Neural progenitor cell (in vitro differentiated cells): ENCODE data around the gene LRP1B. TPM values are rescaled to one million over a fixed set of nuclear protein-coding genes. Genes with fewer than 3 reads are reported as not detected.

Experiments
- DNase-seq: peaks from one replicate; pipeline ENCODE4 v3.0.0-alpha.2; 2016; ENCODE audit warnings: low spot score
- H2AFZ ChIP-seq: fragments of 200-600 bp; sonication (generic); replicated peaks from 2 replicates; pipeline ENCODE4 v1.6.1; 2016; ENCODE audit warnings: antibody characterized with exemption
- H3F3A ChIP-seq: fragments of 200-600 bp; sonication (generic); 2 replicates; pipeline ENCODE4 v1.6.1; 2016; ENCODE audit warnings: antibody characterized with exemption, low read depth
- H3K27ac ChIP-seq: fragments of 200-600 bp; sonication (generic); 2 replicates; pipeline ENCODE4 v1.5.1; 2016; ENCODE audit warnings: mild to moderate bottlenecking
- H3K27me3 ChIP-seq: fragments of 200-600 bp; sonication (generic); 2 replicates; pipeline ENCODE4 v1.6.1; 2016; ENCODE audit warnings: mild to moderate bottlenecking, moderate library complexity
- H3K36me3 ChIP-seq: fragments of 200-600 bp; sonication (generic); 2 replicates; pipeline ENCODE4 v1.5.1; 2016
- H3K4me1 ChIP-seq: fragments of 200-600 bp; sonication (generic); 2 replicates; pipeline ENCODE4 v1.6.1; 2016; ENCODE audit warnings: mixed run types
- H3K4me2 ChIP-seq: fragments of 200-600 bp; sonication (generic); 2 replicates; pipeline ENCODE4 v1.6.1; 2016
- H3K4me3 ChIP-seq: fragments of 200-600 bp; sonication (generic); 2 replicates; pipeline ENCODE4 v1.5.1; 2016
- H3K79me2 ChIP-seq: fragments of 200-600 bp; sonication (generic); 2 replicates; pipeline ENCODE4 v1.6.1; 2016; ENCODE audit warnings: low read depth
- H3K9ac ChIP-seq: fragments of 200-600 bp; sonication (generic); 2 replicates; pipeline ENCODE4 v1.6.1; 2016
- H3K9me3 ChIP-seq: fragments of 200-600 bp; sonication (generic); 2 replicates; pipeline ENCODE4 v1.5.1; 2016; ENCODE audit warnings: low read depth
- H4K20me1 ChIP-seq: fragments of 200-600 bp; sonication (generic); 2 replicates; pipeline ENCODE4 v1.6.1; 2016; ENCODE audit warnings: low read depth
- H3K27ac Mint-ChIP-seq: 3 replicates; pipeline ENCODE4 v1.8.0; 2021; ENCODE audit warnings: mixed read lengths
- H3K27me3 Mint-ChIP-seq: 2 replicates; pipeline ENCODE4 v1.8.0; 2022; ENCODE audit warnings: low read depth, mild to moderate bottlenecking, inconsistent platforms, moderate library complexity, mixed read lengths; ENCODE audit not compliant: insufficient read depth
- H3K36me3 Mint-ChIP-seq: 3 replicates; pipeline ENCODE4 v1.8.0; 2021; ENCODE audit warnings: mixed read lengths
- H3K4me1 Mint-ChIP-seq: 3 replicates; pipeline ENCODE4 v1.8.0; 2021; ENCODE audit warnings: mixed read lengths
- H3K4me3 Mint-ChIP-seq: 3 replicates; pipeline ENCODE4 v1.8.0; 2021; ENCODE audit warnings: mild to moderate bottlenecking, moderate library complexity, mixed read lengths
- H3K9me3 Mint-ChIP-seq: 3 replicates; pipeline ENCODE4 v1.8.0; 2020; ENCODE audit warnings: mixed read lengths
- EZH2 ChIP-seq: fragments of 200-600 bp; sonication (generic); IDR thresholded peaks from 2 replicates; pipeline ENCODE4 v1.6.1; 2017; ENCODE audit warnings: antibody characterized with exemption, mild to moderate bottlenecking, moderate library complexity
- EZH2phosphoT487 ChIP-seq: fragments of 200-600 bp; sonication (generic); IDR thresholded peaks from 2 replicates; pipeline ENCODE4 v1.6.1; 2017; ENCODE audit warnings: antibody characterized with exemption
- total RNA-seq: library from RNA; depleted of rRNA; stranded (reverse); fragments of >200 nt; gene quantifications from 2 replicates; pipeline ENCODE4 v1.2.3, GENCODE V29; 2015; ENCODE audit warnings: low replicate concordance
- TF ChIP-seq, protein P1 (sequence below): fragments of 200-600 bp; sonication (generic); IDR thresholded peaks from 2 replicates; pipeline ENCODE4 v1.5.1; 2017; ENCODE audit warnings: antibody characterized with exemption, mild to moderate bottlenecking

The LRP1B gene
- total RNA-seq, 1 donor from 2014 or later: not detected

DNA sequence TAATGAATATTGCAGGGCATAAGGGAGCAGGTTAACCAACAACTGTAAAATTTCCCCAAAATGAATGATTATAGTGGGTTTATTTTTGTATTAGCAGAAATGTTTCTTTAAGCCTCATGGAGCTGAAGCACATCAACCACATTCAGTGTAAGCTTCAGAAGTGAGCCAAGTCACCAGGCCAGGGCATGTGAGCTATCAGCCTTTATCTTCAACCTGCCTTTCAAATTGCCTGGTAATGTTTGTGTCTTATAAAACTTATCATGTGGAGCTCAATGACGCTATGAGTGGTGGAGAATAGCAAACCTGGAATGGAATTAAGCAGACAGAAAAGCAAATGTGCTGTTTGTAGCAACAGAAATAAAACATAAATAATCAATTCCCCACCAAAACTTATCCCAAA is 1068.4 kb downstream of the LRP1B start:
- Histone ChIP-seq H3K4me1 (no peaks in the 10 kb centered on the region), H3F3A (no peaks in the 10 kb centered on the region), H4K20me1 (no peaks in the 10 kb centered on the region), H3K4me2 (no peak overlapping the region), H3K79me2 (no peaks in the 10 kb centered on the region), H3K9ac (no peak overlapping the region), H3K27me3 (no peaks in the 10 kb centered on the region), H3K4me3 (no peak overlapping the region), H3K36me3 (no peaks in the 10 kb centered on the region), H3K27ac (no peak overlapping the region), H3K9me3 (no peaks in the 10 kb centered on the region), H2AFZ (no peak overlapping the region)
- DNase-seq: no peak
- Mint-ChIP-seq H3K4me1 (peaks cover 4% of the 10 kb centered on the region), H3K27me3 (no peaks in the 10 kb centered on the region), H3K9me3 (no peaks in the 10 kb centered on the region), H3K4me3 (no peak overlapping the region), H3K27ac (no peak overlapping the region), H3K36me3 (no peaks in the 10 kb centered on the region)
- no peak for TF ChIP-seq EZH2
- TF ChIP-seq, protein P1, sequence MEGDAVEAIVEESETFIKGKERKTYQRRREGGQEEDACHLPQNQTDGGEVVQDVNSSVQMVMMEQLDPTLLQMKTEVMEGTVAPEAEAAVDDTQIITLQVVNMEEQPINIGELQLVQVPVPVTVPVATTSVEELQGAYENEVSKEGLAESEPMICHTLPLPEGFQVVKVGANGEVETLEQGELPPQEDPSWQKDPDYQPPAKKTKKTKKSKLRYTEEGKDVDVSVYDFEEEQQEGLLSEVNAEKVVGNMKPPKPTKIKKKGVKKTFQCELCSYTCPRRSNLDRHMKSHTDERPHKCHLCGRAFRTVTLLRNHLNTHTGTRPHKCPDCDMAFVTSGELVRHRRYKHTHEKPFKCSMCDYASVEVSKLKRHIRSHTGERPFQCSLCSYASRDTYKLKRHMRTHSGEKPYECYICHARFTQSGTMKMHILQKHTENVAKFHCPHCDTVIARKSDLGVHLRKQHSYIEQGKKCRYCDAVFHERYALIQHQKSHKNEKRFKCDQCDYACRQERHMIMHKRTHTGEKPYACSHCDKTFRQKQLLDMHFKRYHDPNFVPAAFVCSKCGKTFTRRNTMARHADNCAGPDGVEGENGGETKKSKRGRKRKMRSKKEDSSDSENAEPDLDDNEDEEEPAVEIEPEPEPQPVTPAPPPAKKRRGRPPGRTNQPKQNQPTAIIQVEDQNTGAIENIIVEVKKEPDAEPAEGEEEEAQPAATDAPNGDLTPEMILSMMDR: no peak
- no peak for TF ChIP-seq EZH2phosphoT487

DNA sequence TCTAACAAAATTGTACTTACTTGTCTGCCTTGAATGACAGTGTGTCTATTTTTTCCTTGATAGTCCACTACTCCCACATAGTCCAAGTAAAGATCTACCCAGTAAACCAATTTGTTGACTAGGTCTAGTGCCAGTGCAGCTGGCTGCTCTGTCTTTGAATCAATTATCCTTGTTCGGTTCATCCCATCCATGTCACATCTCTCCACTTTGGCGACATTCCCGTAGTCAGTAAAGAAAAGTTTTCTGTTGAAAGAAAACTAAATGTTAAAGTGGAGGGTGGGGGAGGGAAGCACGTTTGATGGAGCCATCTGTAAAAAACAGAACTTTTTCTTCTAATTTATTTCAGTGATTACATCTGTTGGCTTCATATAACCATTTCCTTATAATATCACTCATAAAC is 1068.8 kb downstream of the LRP1B start:
- Histone ChIP-seq H3K9ac (no peak overlapping the region), H3K79me2 (no peaks in the 10 kb centered on the region), H3K27ac (no peak overlapping the region), H3K4me1 (no peaks in the 10 kb centered on the region), H3K4me3 (no peak overlapping the region), H3K9me3 (no peaks in the 10 kb centered on the region), H2AFZ (no peak overlapping the region), H3K4me2 (no peak overlapping the region), H3K27me3 (no peaks in the 10 kb centered on the region), H4K20me1 (no peaks in the 10 kb centered on the region), H3F3A (no peaks in the 10 kb centered on the region), H3K36me3 (no peaks in the 10 kb centered on the region)
- no peaks in the 10 kb centered on the region for H3K36me3 Mint-ChIP-seq
- H3K9me3 Mint-ChIP-seq: no peaks in the 10 kb centered on the region
- DNase-seq: no peak
- H3K4me1 Mint-ChIP-seq: peaks cover 4% of the 10 kb centered on the region
- no peaks in the 10 kb centered on the region for H3K27me3 Mint-ChIP-seq
- H3K4me3 Mint-ChIP-seq: no peak overlapping the region
- H3K27ac Mint-ChIP-seq: no peak overlapping the region
- TF ChIP-seq EZH2phosphoT487: no peak
- no peak for TF ChIP-seq EZH2
- TF ChIP-seq, protein P1: no peak

DNA sequence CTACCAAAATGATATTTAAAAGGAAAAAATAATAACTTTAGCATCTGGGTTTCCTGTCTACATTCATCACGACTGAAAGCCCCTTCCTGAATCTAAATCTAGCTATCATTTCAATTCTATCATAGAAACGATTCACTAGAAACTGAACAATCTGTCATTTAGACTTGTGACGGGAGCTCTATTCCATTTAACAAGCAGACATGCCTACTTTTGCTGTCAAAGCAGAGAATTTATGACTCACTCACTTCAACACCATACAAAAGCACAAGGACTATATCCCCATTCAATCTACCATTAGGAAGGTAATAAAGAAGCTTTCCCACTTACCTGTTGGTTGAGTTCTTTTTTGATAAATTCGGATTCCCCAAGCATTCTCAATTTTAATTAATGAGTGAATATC is 1072.3 kb downstream of the LRP1B start:
- no peaks in the 10 kb centered on the region for H3K9me3 ChIP-seq
- H3K27me3 Mint-ChIP-seq: no peaks in the 10 kb centered on the region
- no peak overlapping the region for H3K27ac Mint-ChIP-seq
- no peak overlapping the region for H3K4me2 ChIP-seq
- H3K9me3 Mint-ChIP-seq: no peaks in the 10 kb centered on the region
- no peak overlapping the region for H3K27ac ChIP-seq
- no peak overlapping the region for H3K4me3 ChIP-seq
- no peak for DNase-seq
- H3K36me3 ChIP-seq: no peaks in the 10 kb centered on the region
- no peak for TF ChIP-seq EZH2phosphoT487
- TF ChIP-seq EZH2: no peak
- TF ChIP-seq, protein P1: no peak
- H3K79me2 ChIP-seq: no peaks in the 10 kb centered on the region
- H3K36me3 Mint-ChIP-seq: no peaks in the 10 kb centered on the region
- peaks cover 1% of the 10 kb centered on the region for H3K4me1 Mint-ChIP-seq
- no peaks in the 10 kb centered on the region for H4K20me1 ChIP-seq
- H3K4me3 Mint-ChIP-seq: no peak overlapping the region
- H3K9ac ChIP-seq: no peak overlapping the region
- H2AFZ ChIP-seq: no peak overlapping the region
- no peaks in the 10 kb centered on the region for H3K4me1 ChIP-seq
- no peaks in the 10 kb centered on the region for H3F3A ChIP-seq
- no peaks in the 10 kb centered on the region for H3K27me3 ChIP-seq
